Urothelium cell line (cell line): ENCODE data around the gene ANKS1A.
A peak's percentile ranks its signal among the peaks of the same experiment; 100 is the strongest.
"Not testable (repeated sequence)": the region's sequence is repeated elsewhere in the genome, so short reads cannot be mapped to it uniquely, and the experiment has no call there.

Experiments used
- DNase-seq: peaks from one replicate; pipeline ENCODE4 v3.0.0; 2011; ENCODE audit warnings: low spot score, mixed read lengths
- FAIRE-seq: peaks from 2 replicates; lab custom pipeline; 2011; peaks lifted over from hg19 to GRCh38; lab: Jason Lieb, UNC

The ANKS1A gene

DNA sequence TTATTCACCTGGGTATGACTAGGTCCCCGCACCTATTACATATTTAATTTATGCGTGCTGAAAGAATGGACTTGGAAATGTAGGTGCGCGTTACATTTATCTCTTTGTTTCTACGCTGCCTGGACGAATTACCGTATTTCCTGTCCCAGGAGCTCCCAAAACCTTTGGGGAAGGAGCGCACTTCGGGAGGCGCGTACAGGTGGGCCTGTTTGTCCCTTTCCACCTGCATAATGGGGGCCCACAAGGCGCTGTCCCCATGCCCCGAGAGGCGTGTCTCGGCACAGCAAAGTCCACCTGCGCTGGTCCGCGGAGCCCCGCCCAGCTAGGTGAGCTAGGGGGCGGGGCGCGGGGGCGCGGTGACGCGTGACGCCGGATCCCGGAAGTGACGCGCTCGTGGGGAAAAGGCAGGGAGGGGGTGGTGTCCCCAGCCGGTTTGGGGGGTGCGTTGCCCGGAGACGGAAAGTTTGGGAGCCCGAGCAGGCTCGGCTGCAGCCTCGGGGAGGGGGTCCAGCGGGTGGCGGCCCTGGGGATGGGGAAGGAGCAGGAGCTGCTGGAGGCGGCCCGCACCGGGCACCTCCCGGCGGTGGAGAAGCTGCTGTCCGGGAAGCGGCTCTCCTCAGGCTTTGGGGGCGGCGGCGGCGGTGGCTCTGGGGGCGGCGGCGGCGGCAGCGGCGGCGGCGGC, at the start of gene ANKS1A:
TSS of gene ANKS1A (plus strand) at position 382 of the 682 bp plus-strand sequence. CDS start at position 530, 148 bp downstream.
- peak; percentile 68 for FAIRE-seq
- peak; percentile 90 for DNase-seq

DNA sequence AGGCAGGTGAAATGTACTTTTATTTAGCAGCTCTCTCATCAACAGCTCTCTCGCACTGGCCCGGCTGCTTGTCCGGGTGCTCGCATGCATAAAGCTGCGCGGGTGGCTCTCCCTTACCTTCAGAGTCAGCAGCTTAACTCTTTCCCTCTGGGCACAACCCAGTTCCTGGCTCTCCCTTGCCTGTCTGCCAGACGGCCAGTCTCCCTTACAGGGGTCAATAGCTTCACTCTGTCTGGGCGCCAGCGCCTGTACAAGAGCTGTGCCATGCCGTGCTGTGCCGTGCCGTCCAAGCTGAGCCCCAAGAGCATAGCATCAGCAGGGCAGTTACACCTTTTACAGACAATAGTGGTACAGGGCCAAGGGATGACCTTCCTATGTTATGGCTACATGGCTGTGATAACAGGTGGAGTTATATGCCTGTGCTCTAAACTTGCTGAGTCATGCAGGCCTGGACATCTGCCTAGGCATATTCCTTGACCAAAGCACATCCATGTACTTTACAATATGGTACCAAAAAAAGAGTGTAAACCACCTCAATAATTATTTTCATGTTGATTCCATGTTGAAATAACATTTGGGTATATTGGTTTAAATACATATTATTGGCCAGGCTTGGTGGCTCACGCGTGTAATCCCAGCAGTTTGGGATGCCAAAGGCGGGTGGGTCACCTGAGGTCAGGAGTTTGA, 49.2 kb upstream of the ANKS1A start:
- no peak for FAIRE-seq
- no peak for DNase-seq

GRCh38 chr6:34849066-34849465, 40.0 kb upstream of the ANKS1A start:
- DNase-seq, FAIRE-seq: not testable (repeated sequence)

DNA sequence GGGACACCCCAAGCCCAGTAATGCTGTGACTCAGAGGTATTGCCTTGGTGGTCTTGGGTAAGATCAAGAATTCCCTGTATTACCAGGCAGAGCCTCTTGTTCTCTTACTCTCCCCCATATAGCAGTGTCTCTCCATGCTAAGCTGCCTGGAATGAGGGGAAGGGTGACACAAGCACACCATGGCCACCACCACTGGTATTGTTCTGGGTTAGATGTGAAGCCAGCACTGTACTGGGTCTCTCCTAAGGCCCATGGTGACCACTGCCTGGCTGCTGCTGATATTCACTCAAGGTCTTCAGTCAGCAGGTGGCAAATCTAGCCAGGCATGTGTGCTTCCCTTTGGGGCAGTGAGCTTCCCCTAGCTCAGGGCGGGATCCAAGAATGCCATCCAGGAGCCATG, 37.7 kb upstream of the ANKS1A start:
- FAIRE-seq (no peak), DNase-seq (no peak)

GRCh38 chr6:34852406-34853085, 36.5 kb upstream of the ANKS1A start:
- no peak for DNase-seq
- FAIRE-seq, result no peak

DNA sequence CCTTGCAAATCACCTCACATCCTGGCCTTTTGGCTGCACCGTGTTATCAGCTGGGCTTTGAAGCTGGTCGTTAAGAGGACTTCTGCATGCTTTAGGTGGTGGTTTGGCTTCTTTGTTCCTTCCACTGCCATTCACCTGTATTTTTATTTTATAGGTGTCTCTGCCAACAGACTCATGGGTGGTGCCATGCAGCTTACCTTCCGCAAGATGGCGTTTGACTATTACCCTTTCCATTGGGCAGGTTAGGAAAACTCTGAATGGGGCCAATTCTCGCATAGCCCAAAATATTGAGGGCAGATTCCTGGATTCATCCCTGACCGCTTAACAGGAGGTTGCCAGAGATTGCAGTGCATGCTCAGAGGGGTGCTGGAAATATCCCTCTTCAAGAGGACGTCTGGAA, 33.6 kb upstream of the ANKS1A start:
- no peak for FAIRE-seq
- no peak for DNase-seq

DNA sequence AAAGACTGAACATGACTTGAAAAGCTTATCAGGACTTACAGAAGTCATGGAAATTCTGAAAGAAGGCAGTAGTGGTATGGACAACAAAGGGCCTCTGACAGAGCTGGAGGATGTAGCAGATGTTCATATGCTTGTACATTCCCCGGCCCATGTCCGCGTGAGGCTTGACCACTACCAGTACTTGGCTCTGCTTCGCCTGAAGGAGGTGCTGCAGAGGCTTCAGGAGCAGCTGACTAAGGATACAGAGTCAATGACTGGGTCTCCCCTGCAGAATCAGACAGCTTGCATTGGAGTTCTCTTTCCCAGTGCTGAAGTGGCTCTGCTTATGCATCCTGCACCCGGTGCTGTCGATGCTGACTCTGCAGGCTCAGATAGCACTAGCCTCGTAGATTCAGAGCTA, 30.4 kb upstream of the ANKS1A start:
- no peak for FAIRE-seq
- DNase-seq, result no peak

- no peak for FAIRE-seq
- DNase-seq, result no peak
Observed at GRCh38 chr6:34859951-34860350, 29.1 kb upstream of the ANKS1A start.

DNA sequence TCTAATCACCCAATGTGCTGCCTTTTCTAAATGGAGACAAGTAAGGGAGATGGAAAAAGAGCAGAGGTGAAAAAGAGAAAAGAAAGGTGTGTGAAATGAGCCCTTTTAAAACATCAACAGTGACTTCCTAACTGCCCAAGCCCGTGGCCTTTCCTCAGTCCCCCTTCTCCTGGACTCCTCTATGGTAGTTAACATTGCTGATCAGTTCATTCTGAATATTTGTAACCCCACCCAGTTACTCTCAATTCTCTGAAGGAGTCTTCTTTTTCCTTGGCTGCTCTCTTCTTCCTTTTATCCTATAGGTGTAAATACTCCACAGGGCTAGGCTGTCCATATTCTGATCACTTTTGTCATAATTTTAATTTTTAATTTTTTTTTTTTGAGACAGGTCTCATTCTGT, 28.3 kb upstream of the ANKS1A start:
- FAIRE-seq (no peak), DNase-seq (no peak)

GRCh38 chr6:34864007-34864406, 25.0 kb upstream of the ANKS1A start:
- FAIRE-seq, result no peak
- DNase-seq, result no peak

GRCh38 chr6:34865107-34865506, 23.9 kb upstream of the ANKS1A start:
- FAIRE-seq (no peak), DNase-seq (no peak)

DNA sequence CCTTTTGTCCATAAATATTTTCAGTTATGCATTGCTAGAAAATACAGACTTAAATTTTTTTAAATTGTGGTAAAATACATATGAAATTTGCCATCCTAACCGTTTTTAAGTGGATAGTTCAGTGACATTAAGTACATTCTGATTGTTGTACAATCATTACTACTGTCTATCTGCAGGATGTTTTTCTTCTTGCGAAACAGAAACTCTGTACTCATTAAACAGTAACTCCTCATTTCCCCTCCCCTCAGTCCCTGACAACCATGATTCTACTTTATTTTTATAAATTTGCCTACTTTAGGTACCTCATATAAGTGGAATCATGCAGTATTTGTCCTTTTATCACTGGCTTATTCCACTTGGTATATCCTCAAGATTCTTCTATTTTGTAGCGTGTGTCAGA, 22.5 kb upstream of the ANKS1A start:
- no peak for FAIRE-seq
- DNase-seq, result no peak

DNA sequence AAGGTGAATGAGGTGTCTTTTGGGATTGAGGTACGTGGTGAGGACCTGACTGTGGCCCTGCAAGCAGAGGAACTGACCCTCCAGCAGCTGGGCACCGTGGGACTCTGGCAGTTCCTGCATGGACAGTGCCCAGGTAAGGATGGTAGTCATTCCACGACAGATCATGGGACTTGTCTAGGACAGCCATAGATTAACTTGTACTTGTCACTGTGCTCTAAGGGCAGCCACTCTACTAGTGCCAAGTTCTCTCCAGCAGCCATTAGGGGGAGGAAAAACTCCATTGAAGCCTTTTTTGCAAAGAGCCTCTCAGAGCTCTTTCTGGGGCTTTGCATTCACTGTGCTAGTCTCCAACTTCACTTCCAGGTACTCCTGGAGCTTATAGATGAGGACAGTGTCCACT, 21.6 kb upstream of the ANKS1A start:
- no peak for DNase-seq
- no peak for FAIRE-seq

DNA sequence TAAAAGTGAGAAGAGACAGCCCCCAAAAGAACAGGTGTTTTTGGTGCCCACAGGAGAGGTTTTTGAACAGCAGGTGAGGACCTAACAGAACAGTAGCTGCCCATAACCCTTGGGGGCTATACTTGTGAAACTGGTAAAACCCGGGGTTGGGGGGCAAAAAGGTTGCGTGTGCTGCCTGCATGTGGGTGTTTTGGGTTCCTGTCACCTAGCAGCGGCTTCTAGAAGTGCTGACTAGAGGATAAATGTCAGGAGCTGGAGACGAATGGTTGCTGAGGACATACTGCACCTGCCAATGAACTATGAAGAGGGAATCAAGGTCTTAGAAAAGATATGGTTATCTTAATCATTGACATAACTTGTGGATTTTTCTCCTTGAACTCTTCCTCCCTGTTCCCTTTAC, 17.2 kb upstream of the ANKS1A start:
- DNase-seq (no peak), FAIRE-seq (no peak)

DNA sequence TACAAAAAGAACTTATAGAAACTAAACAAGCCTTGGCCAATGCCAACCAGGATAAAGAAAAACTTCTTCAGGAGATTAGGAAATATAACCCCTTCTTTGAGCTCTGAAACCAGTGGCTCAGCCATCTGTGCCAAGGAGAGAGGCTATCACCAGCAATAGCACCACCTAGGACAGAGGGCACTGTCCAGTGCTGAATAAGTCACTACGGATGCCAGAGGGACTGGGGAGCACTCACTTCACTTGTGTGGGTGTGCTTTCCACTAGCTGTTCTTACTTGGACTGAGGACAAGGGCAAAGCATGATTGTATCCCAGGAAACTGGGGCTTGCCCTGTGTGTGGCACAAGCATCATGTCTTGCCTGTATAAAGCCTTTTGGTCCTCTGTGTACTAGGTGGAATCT, 16.7 kb upstream of the ANKS1A start:
- DNase-seq, result no peak
- FAIRE-seq, result no peak

DNA sequence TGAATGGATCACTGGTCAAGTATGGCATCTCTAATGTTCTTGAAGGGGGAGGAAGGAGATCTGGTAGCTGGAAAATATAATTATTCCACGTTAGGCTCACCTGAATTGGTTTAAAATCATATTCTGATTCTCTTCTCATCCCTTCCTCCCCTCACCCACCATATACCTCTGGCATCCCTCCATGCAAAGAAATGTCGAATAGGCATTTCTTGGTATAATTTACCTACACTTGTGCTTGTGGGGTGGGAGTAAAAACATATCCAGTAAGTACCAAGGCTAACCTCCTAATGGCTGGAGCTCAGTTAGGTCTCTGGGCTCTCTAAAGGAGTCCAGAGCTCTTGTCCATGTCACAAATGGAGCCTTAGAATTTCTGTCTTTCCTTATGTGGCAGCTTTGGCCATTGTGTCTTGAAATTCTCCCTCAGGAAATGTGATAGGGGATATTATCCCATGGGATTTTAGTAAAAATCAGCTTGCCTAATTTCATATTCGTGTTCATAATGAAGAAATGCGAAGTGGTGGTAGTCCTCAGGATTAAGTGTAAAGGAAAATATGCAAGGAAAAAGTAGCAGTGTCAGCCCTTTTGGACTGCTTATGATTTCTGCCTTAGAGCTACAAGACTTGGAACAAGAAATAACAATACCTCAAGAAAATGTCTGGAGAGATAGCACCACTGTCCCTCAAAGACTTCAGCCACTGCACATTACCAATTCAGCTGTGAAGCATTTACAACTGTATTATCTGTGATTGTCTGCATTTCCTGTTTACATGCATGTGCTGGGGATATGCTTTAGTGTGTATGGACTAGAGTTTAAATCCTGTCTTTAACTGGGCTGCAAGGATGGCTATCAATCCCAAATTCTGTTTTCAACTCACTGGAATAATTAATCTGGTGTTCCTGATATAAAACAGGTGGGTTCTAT, 13.5 kb upstream of the ANKS1A start:
- DNase-seq (no peak), FAIRE-seq (no peak)

- FAIRE-seq (no peak), DNase-seq (no peak)
Observed at GRCh38 chr6:34876472-34876871, 12.6 kb upstream of the ANKS1A start.

GRCh38 chr6:34877259-34877658, 11.8 kb upstream of the ANKS1A start:
- DNase-seq, result no peak
- no peak for FAIRE-seq

DNA sequence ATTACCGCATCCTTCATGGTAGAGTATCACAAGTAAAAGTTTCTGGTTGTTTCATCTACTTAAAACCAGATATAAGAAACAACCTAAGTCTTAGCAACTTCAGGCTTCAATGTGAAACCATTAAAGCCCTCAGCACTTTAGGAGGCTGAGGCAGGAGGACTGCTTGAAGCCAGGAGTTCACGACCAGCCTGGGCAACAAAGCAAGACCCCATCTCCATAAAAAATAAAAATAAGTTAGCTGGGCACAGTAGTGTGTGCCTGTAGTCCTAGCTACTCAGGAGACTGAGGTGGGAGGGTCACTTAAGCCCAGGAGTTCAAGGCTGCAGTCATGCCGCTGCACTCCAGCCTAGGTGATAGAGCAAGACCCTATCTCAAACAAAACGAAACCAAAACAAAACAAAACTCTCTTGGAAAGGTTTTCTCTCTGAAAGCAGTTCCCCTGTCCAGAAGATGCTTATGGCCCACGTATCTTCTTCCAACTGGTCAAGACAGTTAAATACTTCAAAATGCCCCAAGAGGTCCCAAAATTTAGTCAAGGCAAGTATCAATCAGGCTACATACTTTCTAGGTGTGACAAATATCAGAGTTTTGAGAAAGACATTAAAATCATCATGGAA, 11.1 kb upstream of the ANKS1A start:
- DNase-seq, result no peak
- FAIRE-seq, result no peak

- DNase-seq, FAIRE-seq: not testable (repeated sequence)
Observed at GRCh38 chr6:34884073-34884472, 5.0 kb upstream of the ANKS1A start.

GRCh38 chr6:34884996-34885395, 4.1 kb upstream of the ANKS1A start:
- DNase-seq, result no peak

More at GRCh38 chr6:34884996-34885395, 4.1 kb upstream of the ANKS1A start:
- no peak for FAIRE-seq
